GM13976 (cell line): Measurements from ENCODE around the gene TXNDC17.
"Not testable (repeated sequence)": the region's sequence is repeated elsewhere in the genome, so short reads cannot be mapped to it uniquely, and the experiment has no call there.

ENCODE experiments used
- DNase-seq: peaks from one replicate; pipeline ENCODE4 v3.0.0; 2012; ENCODE audit warnings: low spot score
- CTCF ChIP-seq: IDR thresholded peaks from 2 replicates; pipeline ENCODE4 v1.5.1; 2012; ENCODE audit warnings: borderline replicate concordance, mild to moderate bottlenecking; ENCODE audit not compliant: insufficient read depth; ENCODE audit errors: extremely low read depth, missing control alignments, control extremely low read depth
- in situ Hi-C: fragments of 300-500 bp; cut with MboI; formaldehyde crosslinking; loops from one replicate; pipeline ENCODE4 v1.12.0; 2022; ENCODE audit warnings: low sequenced_read_pairs, mixed read lengths, inconsistent platforms; ENCODE audit not compliant: unreplicated experiment

The TXNDC17 gene

GRCh38 chr17:6651919-6652452, 11.1 kb downstream of the TXNDC17 start:
- in situ Hi-C loops: loop anchor here (25.0 kb wide), 1 partner anchor 360 kb away; the partner anchor contains the start of genes BCL6B and RNASEK
- no peak for DNase-seq
- no peak for TF ChIP-seq CTCF

- no peak for DNase-seq
- in situ Hi-C loops: loop anchor here (25.0 kb wide), 1 partner anchor 357 kb away; the partner anchor contains the start of genes BCL6B and RNASEK
- TF ChIP-seq CTCF: no peak
These were observed 14.2 kb downstream of the TXNDC17 start for GRCh38 chr17:6654841-6655731.

- DNase-seq: not testable (repeated sequence)
- in situ Hi-C loops: loop anchor here (25.0 kb wide), 1 partner anchor 356 kb away; the partner anchor contains the start of genes BCL6B and RNASEK
These were observed 15.0 kb downstream of the TXNDC17 start for GRCh38 chr17:6655732-6656361.

- in situ Hi-C loops: loop anchor here (25.0 kb wide), 1 partner anchor 355 kb away; the partner anchor contains the start of genes BCL6B and RNASEK
These were observed 16.2 kb downstream of the TXNDC17 start for GRCh38 chr17:6656797-6657632.

GRCh38 chr17:6657633-6658287, 16.9 kb downstream of the TXNDC17 start:
- no peak for TF ChIP-seq CTCF
- in situ Hi-C loops: loop anchor here (25.0 kb wide), 1 partner anchor 355 kb away; the partner anchor contains the start of genes BCL6B and RNASEK
- no peak for DNase-seq

More at GRCh38 chr17:6656797-6657632, 16.2 kb downstream of the TXNDC17 start:
- DNase-seq: not testable (repeated sequence)

GRCh38 chr17:6658411-6658810, 17.6 kb downstream of the TXNDC17 start:
- in situ Hi-C loops: loop anchor here (25.0 kb wide), 1 partner anchor 354 kb away; the partner anchor contains the start of genes BCL6B and RNASEK

GRCh38 chr17:6660101-6660500, 19.2 kb downstream of the TXNDC17 start:
- TF ChIP-seq CTCF: no peak
- in situ Hi-C loops: loop anchor here (25.0 kb wide), 1 partner anchor 352 kb away; the partner anchor contains the start of genes BCL6B and RNASEK
- no peak for DNase-seq

More at GRCh38 chr17:6658411-6658810, 17.6 kb downstream of the TXNDC17 start:
- DNase-seq: not testable (repeated sequence)
